Sigmoid colon (tissue), 7 donors: ENCODE measurements around the gene TSPAN15. TPM values are rescaled to one million over a fixed set of nuclear protein-coding genes. Genes with fewer than 3 reads are reported as not detected.

ENCODE experiments used
- DNase-seq: peaks from one replicate; pipeline ENCODE4 v3.0.0-alpha.2; 2019
- H3K27ac ChIP-seq, 4 donors: fragments of 200-600 bp; sonication (generic); one replicate each; pipeline ENCODE4 v1.5.1; 2016 to 2019; ENCODE audit warnings: mild to moderate bottlenecking in 1 of 4
- H3K27me3 ChIP-seq, 3 donors: fragments of 200-600 bp; sonication (generic); one replicate each; pipeline ENCODE4 v1.5.1; 2019; ENCODE audit warnings: mild to moderate bottlenecking in 1 of 3
- H3K36me3 ChIP-seq, 4 donors: fragments of 200-600 bp; sonication (generic); one replicate each; pipeline ENCODE4 v1.5.1; 2016 to 2019
- H3K4me1 ChIP-seq, 4 donors: fragments of 200-600 bp; sonication (generic); one replicate each; pipeline ENCODE4 v1.5.1; 2017 to 2019
- H3K4me3 ChIP-seq, 4 donors: fragments of 200-600 bp; sonication (generic); one replicate each; pipeline ENCODE4 v1.5.1; 2017 to 2019; ENCODE audit warnings: mild to moderate bottlenecking in 2 of 4, moderate library complexity in 1 of 4
- H3K9me3 ChIP-seq, 4 donors: fragments of 200-600 bp in 3 of 4; sonication (generic) in 3 of 4; one replicate each; pipeline versions ENCODE4 v1.5.1 to v1.6.1; 2013 to 2019
- EP300 ChIP-seq, 4 donors: sonication (generic); formaldehyde crosslinking; IDR thresholded peaks; one replicate each; pipeline ENCODE4 v1.6.1; 2017; ENCODE audit warnings: antibody characterized with exemption in 4 of 4
- POLR2A ChIP-seq, 2 donors: fragments of 450-650 bp; IDR thresholded peaks; one replicate each; pipeline ENCODE4 v1.6.1; 2016; ENCODE audit warnings: antibody characterized with exemption in 2 of 2, mild to moderate bottlenecking in 2 of 2, moderate library complexity in 2 of 2
- POLR2AphosphoS5 ChIP-seq, 4 donors: sonication (generic); formaldehyde crosslinking; IDR thresholded peaks; one replicate each; pipeline ENCODE4 v1.6.1; 2017; ENCODE audit warnings: antibody characterized with exemption in 4 of 4
- WGBS, 2 donors: extraction: QIAGEN DNeasy Blood & Tissue Kit; methylation state at CpG; one replicate each; pipeline ENCODE4 v1.1.7; 2013; 5-methylcytosine and 5-hydroxymethylcytosine counted together
- intact Hi-C: fragments of 100-400 bp; cut with DNase I; formaldehyde crosslinking; loops from one replicate; pipeline ENCODE4 v1.15.1; 2023
- polyA plus RNA-seq, 3 donors: library from polyadenylated mRNA; stranded (reverse); fragments of 200-250 nt; gene quantifications; one replicate each; pipeline ENCODE4 v1.2.3, GENCODE V29; 2013
- total RNA-seq, 4 donors: library from RNA; depleted of rRNA; stranded (reverse); fragments of >200 nt; gene quantifications; one replicate each; pipeline ENCODE4 v1.1.0, GENCODE V29; 2016
- TF ChIP-seq, protein P1 (sequence below), 4 experiments: fragments of 450-650 bp in 3 of 4; fragments of 200-600 bp in 1 of 4; IDR thresholded peaks; one replicate each; pipeline ENCODE4 v1.5.1; 2016 to 2019; ENCODE audit warnings: antibody characterized with exemption in 4 of 4, mild to moderate bottlenecking in 3 of 4, moderate library complexity in 2 of 4
- donor health status: healthy with polysubstance abuse.
- donor health status: Bipolar disorder and iron deficiency.
- donor health status: healthy.

The TSPAN15 gene
- total and polyA plus RNA-seq, 7 donors: 43.0 to 100 (median 70.9) TPM

DNA sequence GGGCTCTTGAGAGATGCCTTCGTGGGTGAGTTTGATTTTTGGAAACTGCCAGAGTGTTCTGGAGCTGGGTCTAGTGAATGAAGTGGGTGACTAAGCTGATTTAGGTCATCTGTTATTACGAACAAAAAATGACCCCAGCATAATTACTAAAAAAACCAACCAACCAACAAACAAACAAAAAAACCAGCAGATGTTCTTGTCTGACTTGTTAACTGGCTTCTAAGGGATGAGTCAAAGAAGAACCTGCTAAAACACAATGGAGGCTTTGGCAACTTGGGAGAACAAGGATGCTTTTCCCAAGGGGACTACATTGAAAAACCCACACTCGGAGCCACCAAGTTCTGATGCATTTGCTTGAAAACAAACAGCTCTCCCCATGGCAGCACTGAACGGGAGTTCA is 46.0 kb upstream of the TSPAN15 start:
- Histone ChIP-seq H3K27ac (peak overlapping the region; percentile 88 to 97 (median 94)), H3K4me3 (no peak overlapping the region), H3K9me3 (no peaks in the 10 kb centered on the region), H3K4me1 (peaks cover 0 to 76% (median 64%) of the 10 kb centered on the region in 4 donors), H3K27me3 (no peaks in the 10 kb centered on the region), H3K36me3 (peaks cover 14 to 62% (median 21%) of the 10 kb centered on the region in 4 donors)
- WGBS, 2 donors: 81 to 83% methylated on average over 4 of the region's 4 CpGs
- DNase-seq: no peak
- TF ChIP-seq, protein P1, sequence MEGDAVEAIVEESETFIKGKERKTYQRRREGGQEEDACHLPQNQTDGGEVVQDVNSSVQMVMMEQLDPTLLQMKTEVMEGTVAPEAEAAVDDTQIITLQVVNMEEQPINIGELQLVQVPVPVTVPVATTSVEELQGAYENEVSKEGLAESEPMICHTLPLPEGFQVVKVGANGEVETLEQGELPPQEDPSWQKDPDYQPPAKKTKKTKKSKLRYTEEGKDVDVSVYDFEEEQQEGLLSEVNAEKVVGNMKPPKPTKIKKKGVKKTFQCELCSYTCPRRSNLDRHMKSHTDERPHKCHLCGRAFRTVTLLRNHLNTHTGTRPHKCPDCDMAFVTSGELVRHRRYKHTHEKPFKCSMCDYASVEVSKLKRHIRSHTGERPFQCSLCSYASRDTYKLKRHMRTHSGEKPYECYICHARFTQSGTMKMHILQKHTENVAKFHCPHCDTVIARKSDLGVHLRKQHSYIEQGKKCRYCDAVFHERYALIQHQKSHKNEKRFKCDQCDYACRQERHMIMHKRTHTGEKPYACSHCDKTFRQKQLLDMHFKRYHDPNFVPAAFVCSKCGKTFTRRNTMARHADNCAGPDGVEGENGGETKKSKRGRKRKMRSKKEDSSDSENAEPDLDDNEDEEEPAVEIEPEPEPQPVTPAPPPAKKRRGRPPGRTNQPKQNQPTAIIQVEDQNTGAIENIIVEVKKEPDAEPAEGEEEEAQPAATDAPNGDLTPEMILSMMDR (IDR thresholded peaks at IDR 0.05): no peak
- TF ChIP-seq EP300 (IDR thresholded peaks at IDR 0.05): no peak
- no peak for TF ChIP-seq POLR2AphosphoS5 (IDR thresholded peaks at IDR 0.05)
- TF ChIP-seq POLR2A (IDR thresholded peaks at IDR 0.05): no peak
- intact Hi-C loops: loop anchor here (10.0 kb wide), 1 partner anchor 230 kb away; the partner anchor contains the start of gene FAM241B

DNA sequence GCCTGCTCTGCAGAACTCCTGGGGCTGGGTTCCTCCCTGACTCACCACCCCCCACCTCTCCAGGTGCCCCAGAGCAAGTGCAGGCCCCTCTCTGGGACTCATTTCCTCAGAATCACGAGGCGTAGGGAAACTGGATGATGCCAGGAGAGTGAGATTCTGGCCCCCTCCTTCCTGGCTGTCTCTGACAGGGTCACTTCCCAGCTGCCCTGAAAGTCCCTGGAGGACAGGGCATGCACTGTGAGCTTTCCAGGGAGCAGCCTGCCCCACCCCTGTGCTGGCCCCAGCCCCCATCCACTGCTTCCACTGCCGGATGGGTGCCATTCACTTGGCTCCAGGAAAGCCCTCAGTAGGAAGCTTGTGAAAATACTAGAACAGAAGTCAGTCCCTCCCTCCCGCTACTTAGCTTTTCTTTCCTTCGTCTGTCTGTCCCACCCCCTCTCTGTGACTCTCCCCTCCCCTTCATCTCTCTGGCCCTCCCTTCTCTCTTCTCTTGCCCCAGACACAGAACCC is 44.9 kb upstream of the TSPAN15 start:
- peaks cover 0 to 87% (median 74%) of the 10 kb centered on the region in 4 donors for H3K4me1 ChIP-seq
- TF ChIP-seq, protein P1 (IDR thresholded peaks at IDR 0.05): no peak
- peak in 2 of 4 donors; percentile 9 to 52 for TF ChIP-seq POLR2AphosphoS5 (IDR thresholded peaks at IDR 0.05)

DNA sequence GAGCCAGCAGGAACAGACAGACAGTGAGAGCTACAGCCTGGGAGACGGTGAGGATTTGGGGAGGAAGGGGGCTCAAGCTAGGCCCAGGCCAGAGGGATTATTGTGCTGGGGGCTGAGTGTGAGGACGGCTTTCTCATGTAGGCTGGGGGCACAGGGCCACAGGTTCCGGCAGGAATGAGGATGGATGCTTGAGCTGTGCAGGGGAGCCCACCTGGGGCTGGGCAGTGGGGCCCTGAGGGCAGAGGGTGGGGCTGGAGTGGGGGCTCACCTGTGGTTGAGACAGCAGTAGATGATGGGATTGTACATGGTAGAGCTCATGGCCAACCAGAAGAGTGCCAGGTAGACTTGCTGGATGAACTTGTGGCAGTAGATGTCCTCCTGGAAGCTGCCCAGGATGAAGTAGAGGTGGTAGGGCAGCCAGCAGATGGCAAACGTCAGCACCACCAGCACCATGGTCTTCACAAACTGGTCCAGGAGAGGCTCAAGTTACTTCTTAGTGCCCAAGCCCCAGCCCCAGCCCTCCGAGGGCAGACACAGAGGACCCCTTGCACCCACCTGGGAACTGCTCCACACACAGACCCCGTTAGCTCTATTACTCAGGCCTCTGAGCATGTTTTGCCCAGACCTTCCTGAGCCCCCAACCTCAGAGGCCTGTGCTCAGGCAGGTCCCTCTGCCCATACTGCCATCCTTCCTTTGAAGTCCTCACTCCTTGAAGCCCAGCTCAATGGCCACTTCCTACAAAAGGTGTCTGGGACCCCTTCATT is 44.3 kb upstream of the TSPAN15 start:
- intact Hi-C loops: loop anchor here (10.0 kb wide), 1 partner anchor 228 kb away; the partner anchor contains the start of gene FAM241B
- no peak overlapping the region for H3K4me3 ChIP-seq
- H3K9me3 ChIP-seq: no peaks in the 10 kb centered on the region
- peak overlapping the region; percentile 88 to 97 (median 94) for H3K27ac ChIP-seq
- H3K4me1 ChIP-seq: peaks cover 0 to 93% (median 79%) of the 10 kb centered on the region in 4 donors
- TF ChIP-seq POLR2A (IDR thresholded peaks at IDR 0.05): no peak
- TF ChIP-seq POLR2AphosphoS5 (IDR thresholded peaks at IDR 0.05): no peak
- TF ChIP-seq, protein P1 (IDR thresholded peaks at IDR 0.05): no peak
- DNase-seq: no peak
- 78 to 80% methylated on average over 6 of the region's 6 CpGs for WGBS, 2 donors
- H3K27me3 ChIP-seq: no peaks in the 10 kb centered on the region
- peaks cover 14 to 46% (median 18%) of the 10 kb centered on the region in 4 donors for H3K36me3 ChIP-seq

More for the DNA sequence above, 44.9 kb upstream of the TSPAN15 start:
- no peaks in the 10 kb centered on the region for H3K27me3 ChIP-seq
- 32 to 39% methylated on average over 5 of the region's 5 CpGs for WGBS, 2 donors
- DNase-seq: no peak
- intact Hi-C loops: loop anchor here (10.0 kb wide), 1 partner anchor 228 kb away; the partner anchor contains the start of gene FAM241B
- H3K36me3 ChIP-seq: peaks cover 14 to 52% (median 18%) of the 10 kb centered on the region in 4 donors
- peak overlapping the region; percentile 88 to 97 (median 94) for H3K27ac ChIP-seq
- H3K9me3 ChIP-seq: no peaks in the 10 kb centered on the region
- no peak overlapping the region for H3K4me3 ChIP-seq

DNA sequence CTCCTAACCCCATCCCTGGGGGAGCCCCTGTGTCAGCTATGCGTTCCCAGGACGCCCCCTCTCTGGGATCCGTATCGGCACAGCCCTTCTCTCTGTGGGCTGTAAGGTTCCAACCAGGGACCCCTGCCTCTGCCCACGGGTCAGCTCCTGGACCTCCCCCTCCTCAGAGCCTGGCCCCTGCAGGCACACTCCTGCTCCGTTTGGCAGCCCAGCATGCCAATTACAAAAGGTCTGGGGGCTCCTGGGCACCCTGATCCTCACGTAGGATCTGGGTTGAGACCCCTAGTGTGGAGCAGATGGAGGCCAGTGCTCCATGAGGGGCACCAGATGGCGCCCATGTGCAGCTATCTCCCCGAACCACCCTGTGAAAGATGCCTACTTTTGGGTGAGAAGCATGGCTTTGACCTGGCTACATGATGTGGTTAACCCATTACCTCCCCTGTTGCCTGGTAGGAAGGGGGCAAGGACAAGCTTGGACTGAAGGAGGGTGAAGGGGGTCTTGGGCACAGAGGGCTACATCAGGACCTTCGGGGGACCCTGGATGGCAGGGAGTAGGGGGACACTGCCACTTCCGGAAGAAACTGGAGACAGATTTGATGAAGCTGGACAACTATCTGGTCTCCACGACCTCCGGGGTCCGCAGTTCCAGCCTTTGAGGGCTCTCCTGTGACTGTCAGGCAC is 43.5 kb upstream of the TSPAN15 start:
- TF ChIP-seq, protein P1 (IDR thresholded peaks at IDR 0.05): no peak
- TF ChIP-seq POLR2AphosphoS5 (IDR thresholded peaks at IDR 0.05): no peak
- WGBS, 2 donors: 70 to 77% methylated on average over 14 of the region's 14 CpGs
- Histone ChIP-seq H3K36me3 (peaks cover 14 to 40% (median 18%) of the 10 kb centered on the region in 4 donors), H3K27me3 (no peaks in the 10 kb centered on the region), H3K9me3 (no peaks in the 10 kb centered on the region), H3K4me1 (peaks cover 0 to 94% (median 79%) of the 10 kb centered on the region in 4 donors), H3K4me3 (peak overlapping the region in 3 of 4 donors; percentile 22 to 44 (median 31)), H3K27ac (peak overlapping the region; percentile 88 to 97 (median 94))
- intact Hi-C loops: loop anchor here (10.0 kb wide), 1 partner anchor 227 kb away; the partner anchor contains the start of gene FAM241B
- no peak for DNase-seq
